NCI-H345 treated with DMSO at 0.1 percent for 48 hours (cell line): Measurements from ENCODE around the gene KRTAP10-12.

ENCODE experiments used
- DNase-seq: peaks from one replicate; lab custom pipeline; 2025; ENCODE audit not compliant: unreplicated experiment; lab: John Stamatoyannopoulos, UW

Gene KRTAP10-12

GRCh38 chr21:44730951-44731579 lies 34.1 kb downstream of the KRTAP10-12 start:
- DNase-seq = no peak

GRCh38 chr21:44732263-44732662 lies 35.3 kb downstream of the KRTAP10-12 start:
- DNase-seq = no peak

- DNase-seq = no peak
Measured at GRCh38 chr21:44732956-44733355, 36.0 kb downstream of the KRTAP10-12 start.

GRCh38 chr21:44734026-44734745 lies 37.2 kb downstream of the KRTAP10-12 start:
- no peak for DNase-seq

- no peak for DNase-seq
Measured at GRCh38 chr21:44734841-44735240, 37.9 kb downstream of the KRTAP10-12 start.

GRCh38 chr21:44735821-44736220 lies 38.8 kb downstream of the KRTAP10-12 start:
- no peak for DNase-seq

- no peak for DNase-seq
Measured at GRCh38 chr21:44736291-44737004, 39.5 kb downstream of the KRTAP10-12 start.

GRCh38 chr21:44737706-44738354 lies 40.9 kb downstream of the KRTAP10-12 start:
- no peak for DNase-seq

- no peak for DNase-seq
Measured at GRCh38 chr21:44738621-44739020, 41.6 kb downstream of the KRTAP10-12 start.

- DNase-seq = no peak
Measured at GRCh38 chr21:44739316-44739715, 42.3 kb downstream of the KRTAP10-12 start.

- no peak for DNase-seq
Measured at GRCh38 chr21:44740742-44741141, 43.8 kb downstream of the KRTAP10-12 start.

- no peak for DNase-seq
Measured at GRCh38 chr21:44741921-44742320, 44.9 kb downstream of the KRTAP10-12 start.

- DNase-seq = peak; percentile 69
Measured at GRCh38 chr21:44742418-44743153, 45.6 kb downstream of the KRTAP10-12 start.
